Measurements from ENCODE around the gene KLHL29. TPM values are rescaled to one million over a fixed set of nuclear protein-coding genes. Genes with fewer than 3 reads are reported as not detected.

KLHL29 gene
- total RNA-seq, 1 experiment from 2014 or later: 7.7 TPM

GRCh38 chr2:23529659-23530058 is 144.7 kb downstream of the KLHL29 start:
- no TSS peak for BruUV-seq (replicated peaks)
- in situ Hi-C loops (cut with HindIII; ENCODE audit: low pct_unique_long_range_greater_than_20kb, low sequenced_read_pairs) (no loop called here), intact Hi-C loops (cut with micrococcal nuclease; ENCODE audit: unreplicated experiment) (no loop called here)
- Histone ChIP-seq H3K4me1 (ENCODE audit: control insufficient read depth, insufficient read depth, low read length) (peaks cover 4% of the 10 kb centered on the region; the same call in 1 of the 2 replicates), H3K36me3 (ENCODE audit: control insufficient read depth, insufficient read depth, low read length) (no peaks in the 10 kb centered on the region), H3K9me3 (ENCODE audit: control insufficient read depth, insufficient read depth, low read depth, low read length) (no peaks in the 10 kb centered on the region), H3K27ac (ENCODE audit: low read length) (no peak overlapping the region), H3K4me3 (ENCODE audit: low read depth in 2 of 2, low read length in 2 of 2) (no peak overlapping the region), H3K27me3 (ENCODE audit: control insufficient read depth, insufficient read depth, low read length) (no peaks in the 10 kb centered on the region)
- ChIA-PET POLR2A (no interaction called here), CTCF (no interaction called here)
- TF ChIP-seq CTCF (IDR thresholded peaks at IDR 0.05) (no peak), TCF7L2 (IDR thresholded peaks at IDR 0.05; ENCODE audit: low read depth, low read length) (no peak), POLR2AphosphoS5 (IDR thresholded peaks at IDR 0.05; ENCODE audit: low read depth, low read length) (no peak), REST (IDR thresholded peaks at IDR 0.05; ENCODE audit: insufficient read depth in 1 of 2, low read depth in 2 of 2, low read length in 1 of 2) (no peak), SIN3A (IDR thresholded peaks at IDR 0.05; ENCODE audit: borderline replicate concordance, insufficient read depth, low read depth, low read length) (no peak)
- ATAC-seq (no peak), DNase-seq (ENCODE audit: low read depth, low spot score) (no peak)

GRCh38 chr2:23530206-23530908 is 145.4 kb downstream of the KLHL29 start:
- H3K27me3 ChIP-seq (ENCODE audit: control insufficient read depth, insufficient read depth, low read length): no peaks in the 10 kb centered on the region
- H3K9me3 ChIP-seq (ENCODE audit: control insufficient read depth, insufficient read depth, low read depth, low read length): no peaks in the 10 kb centered on the region
- ChIA-PET CTCF (no interaction called here), POLR2A (no interaction called here)
- no peak overlapping the region for H3K27ac ChIP-seq (ENCODE audit: low read length)
- DNase-seq (ENCODE audit: low read depth, low spot score) (no peak), ATAC-seq (no peak)
- H3K36me3 ChIP-seq (ENCODE audit: control insufficient read depth, insufficient read depth, low read length): no peaks in the 10 kb centered on the region
- no peak overlapping the region for H3K4me3 ChIP-seq (ENCODE audit: low read depth in 2 of 2, low read length in 2 of 2)
- BruUV-seq (replicated peaks): no TSS peak
- no peak for TF ChIP-seq TCF7L2 (IDR thresholded peaks at IDR 0.05; ENCODE audit: low read depth, low read length)
- TF ChIP-seq POLR2AphosphoS5 (IDR thresholded peaks at IDR 0.05; ENCODE audit: low read depth, low read length): no peak
- TF ChIP-seq CTCF (IDR thresholded peaks at IDR 0.05): no peak
- TF ChIP-seq REST (IDR thresholded peaks at IDR 0.05; ENCODE audit: insufficient read depth in 1 of 2, low read depth in 2 of 2, low read length in 1 of 2): no peak
- TF ChIP-seq SIN3A (IDR thresholded peaks at IDR 0.05; ENCODE audit: borderline replicate concordance, insufficient read depth, low read depth, low read length): no peak
- in situ Hi-C loops (cut with HindIII; ENCODE audit: low pct_unique_long_range_greater_than_20kb, low sequenced_read_pairs) (no loop called here), intact Hi-C loops (cut with micrococcal nuclease; ENCODE audit: unreplicated experiment) (no loop called here)
- H3K4me1 ChIP-seq (ENCODE audit: control insufficient read depth, insufficient read depth, low read length): peaks cover 4% of the 10 kb centered on the region; the same call in 1 of the 2 replicates

Data from Panc1 (cell line).